DMS153 treated with DMSO at 0.1 percent for 48 hours (cell line): ENCODE data around the gene MPC1.

ENCODE experiments used
- DNase-seq: peaks from one replicate; lab custom pipeline; 2025; ENCODE audit not compliant: unreplicated experiment; lab: John Stamatoyannopoulos, UW

Gene MPC1

GRCh38 chr6:166318649-166319600 lies 63.8 kb downstream of the MPC1 start:
- DNase-seq, result no peak

GRCh38 chr6:166318227-166318626 lies 64.5 kb downstream of the MPC1 start:
- DNase-seq, result no peak

GRCh38 chr6:166317261-166318212 lies 65.2 kb downstream of the MPC1 start:
- DNase-seq, result no peak

GRCh38 chr6:166315436-166315835 lies 67.3 kb downstream of the MPC1 start:
- DNase-seq, result no peak
